WTC11 (cell line): ENCODE data around the gene KATNA1. TPM values are rescaled to one million over a fixed set of nuclear protein-coding genes. Genes with fewer than 3 reads are reported as not detected.

Experiments
- ATAC-seq: fragments of 200-7000 bp; cut with Tn5 transposase; 2 replicates; pipeline ENCODE4 v1.10.0; 2021; ENCODE audit warnings: mild to moderate bottlenecking, moderate library complexity
- CTCF ChIA-PET: fragments of 300-600 bp; sonication (Branson Sonifier 250); formaldehyde crosslinking; loops from one replicate; lab custom pipeline; 2021; ENCODE audit warnings: antibody characterized with exemption; lab: Charles Lee
- POLR2A ChIA-PET: fragments of 350-600 bp; sonication (Branson Sonifier 250); formaldehyde crosslinking; loops from one replicate; lab custom pipeline; 2021; ENCODE audit warnings: antibody characterized with exemption; lab: Charles Lee
- DNase-seq: peaks from one replicate; pipeline ENCODE4 v3.0.0; 2021; ENCODE audit warnings: low spot score
- H3K27ac Mint-ChIP-seq: 2 replicates; pipeline ENCODE4 v1.8.0; 2021; ENCODE audit warnings: mixed read lengths
- H3K27me3 Mint-ChIP-seq: 2 replicates; pipeline ENCODE4 v1.8.0; 2021; ENCODE audit warnings: low read depth, mild to moderate bottlenecking, moderate library complexity, mixed read lengths
- H3K36me3 Mint-ChIP-seq: 2 replicates; pipeline ENCODE4 v1.8.0; 2021; ENCODE audit warnings: mixed read lengths
- H3K4me1 Mint-ChIP-seq: 2 replicates; pipeline ENCODE4 v1.8.0; 2022; ENCODE audit warnings: mixed read lengths
- H3K4me3 Mint-ChIP-seq: 2 replicates; pipeline ENCODE4 v1.8.0; 2021; ENCODE audit warnings: mild to moderate bottlenecking, moderate library complexity, mixed read lengths
- H3K9me3 Mint-ChIP-seq: 2 replicates; pipeline ENCODE4 v1.8.0; 2021; ENCODE audit warnings: mixed read lengths
- ARID4B ChIP-seq: sonication (generic); formaldehyde crosslinking; IDR thresholded peaks from 2 replicates; pipeline ENCODE4 v1.8.0; 2023; ENCODE audit warnings: missing genetic modification reagents, mild to moderate bottlenecking, borderline replicate concordance
- ATF2 ChIP-seq: sonication (generic); formaldehyde crosslinking; IDR thresholded peaks from 2 replicates; pipeline ENCODE4 v1.8.1; 2022; ENCODE audit warnings: low read depth, missing genetic modification reagents, borderline replicate concordance
- ESRRA ChIP-seq: sonication (generic); formaldehyde crosslinking; IDR thresholded peaks from 2 replicates; pipeline ENCODE4 v1.8.1; 2022; ENCODE audit warnings: mild to moderate bottlenecking, missing genetic modification reagents, borderline replicate concordance
- ETV6 ChIP-seq: sonication (generic); formaldehyde crosslinking; IDR thresholded peaks from 2 replicates; pipeline ENCODE4 v1.8.1; 2022; ENCODE audit warnings: mild to moderate bottlenecking, missing genetic modification reagents
- MAX ChIP-seq: sonication (generic); formaldehyde crosslinking; IDR thresholded peaks from 2 replicates; pipeline ENCODE4 v1.8.0; 2022; ENCODE audit warnings: mild to moderate bottlenecking, missing genetic modification reagents
- NFATC4 ChIP-seq: fragments of 250-450 bp; sonication (Bioruptor Pico); IDR thresholded peaks from 2 replicates; pipeline ENCODE4 v1.9.0; 2021; ENCODE audit warnings: mild to moderate bottlenecking
- NFYB ChIP-seq: sonication (generic); formaldehyde crosslinking; conservative IDR thresholded peaks from 2 replicates; pipeline ENCODE4 v1.8.0; 2022; ENCODE audit warnings: low read depth, missing genetic modification reagents
- NR1H2 ChIP-seq: sonication (generic); formaldehyde crosslinking; IDR thresholded peaks from 2 replicates; pipeline ENCODE4 v1.9.0; 2021; ENCODE audit warnings: mild to moderate bottlenecking, moderate library complexity, missing genetic modification reagents
- PRRX2 ChIP-seq: fragments of 250-450 bp; sonication (Bioruptor Pico); IDR thresholded peaks from 2 replicates; pipeline ENCODE4 v1.8.0; 2021; ENCODE audit warnings: mild to moderate bottlenecking
- TEAD4 ChIP-seq: sonication (generic); formaldehyde crosslinking; IDR thresholded peaks from 2 replicates; pipeline ENCODE4 v1.8.0; 2022; ENCODE audit warnings: mild to moderate bottlenecking, missing genetic modification reagents
- ZNF317 ChIP-seq: sonication (generic); formaldehyde crosslinking; IDR thresholded peaks from 2 replicates; pipeline ENCODE4 v1.8.1; 2023; ENCODE audit warnings: low read depth, mild to moderate bottlenecking, moderate library complexity, missing genetic modification reagents, borderline replicate concordance
- ZNF532 ChIP-seq: fragments of 250-450 bp; sonication (Bioruptor Pico); IDR thresholded peaks from 2 replicates; pipeline ENCODE4 v1.9.0; 2021; ENCODE audit warnings: mild to moderate bottlenecking, borderline replicate concordance
- total RNA-seq: library from RNA; stranded (reverse); gene quantifications from 3 replicates; pipeline ENCODE4 v1.2.3, GENCODE V29; 2021

The KATNA1 gene
- total RNA-seq, 1 experiment from 2014 or later = 18.1 TPM

- no peak for TF ChIP-seq ARID4B (CRISPR knock-in tag)
Measured at GRCh38 chr6:149694921-149695320, 46.4 kb upstream of the KATNA1 start (continued).

GRCh38 chr6:149691201-149691600, 42.7 kb upstream of the KATNA1 start:
- no peak for DNase-seq

More at GRCh38 chr6:149691201-149691600, 42.7 kb upstream of the KATNA1 start:
- Mint-ChIP-seq H3K4me1 (peaks cover 2% of the 10 kb centered on the region; the same call in 1 of the 2 replicates), H3K27ac (no peak overlapping the region), H3K9me3 (no peaks in the 10 kb centered on the region), H3K4me3 (no peak overlapping the region)
- CTCF ChIA-PET = no interaction called here
- TF ChIP-seq NFYB (CRISPR knock-in tag) = no peak
- no peak for TF ChIP-seq TEAD4 (CRISPR knock-in tag)
- TF ChIP-seq ATF2 (CRISPR knock-in tag) = no peak
- TF ChIP-seq ZNF532 = no peak
- no peak for TF ChIP-seq NR1H2 (CRISPR knock-in tag)
- no peak for TF ChIP-seq ZNF317
- TF ChIP-seq ETV6 (CRISPR knock-in tag) = no peak
- TF ChIP-seq ESRRA = no peak
- no peak for TF ChIP-seq MAX (CRISPR knock-in tag)
- TF ChIP-seq PRRX2 (CRISPR knock-in tag) = no peak
- TF ChIP-seq NFATC4 (CRISPR knock-in tag) = no peak
- TF ChIP-seq, all 79 proteins: peak for 0
- POLR2A ChIA-PET = no interaction called here
- no peaks in the 10 kb centered on the region for H3K27me3 Mint-ChIP-seq
- no peak for ATAC-seq
- H3K36me3 Mint-ChIP-seq = peaks cover 33% of the 10 kb centered on the region
